SK-N-SH treated with all-trans-retinoic acid at 6 μM for 48 hours (cell line): ENCODE data around the gene SERPINA10.

Experiments
- ATAC-seq: fragments of 200-7000 bp; cut with Tn5 transposase; 3 replicates; pipeline ENCODE4 v1.9.1; 2020; ENCODE audit warnings: mild to moderate bottlenecking, moderate library complexity
- ARNTL ChIP-seq: fragments of 450-650 bp; formaldehyde crosslinking; IDR thresholded peaks from 2 replicates; pipeline ENCODE4 v1.5.0; 2020; ENCODE audit warnings: low read depth, mild to moderate bottlenecking, moderate library complexity, borderline replicate concordance
- BACH2 ChIP-seq: fragments of 250-450 bp; sonication (Bioruptor Pico); IDR thresholded peaks from 2 replicates; pipeline ENCODE4 v1.9.0; 2021; ENCODE audit warnings: mild to moderate bottlenecking, borderline replicate concordance
- CSDC2 ChIP-seq: fragments of 250-450 bp; sonication (Bioruptor Pico); IDR thresholded peaks from 2 replicates; pipeline ENCODE4 v1.5.0; 2020; ENCODE audit warnings: mild to moderate bottlenecking, moderate library complexity
- ESRRG ChIP-seq: fragments of 250-450 bp; sonication (Bioruptor Pico); IDR thresholded peaks from 2 replicates; pipeline ENCODE4 v1.6.1; 2021; ENCODE audit warnings: mild to moderate bottlenecking
- ISL1 ChIP-seq: fragments of 250-450 bp; sonication (Bioruptor Pico); IDR thresholded peaks from 2 replicates; pipeline ENCODE4 v2.1.2; 2022; ENCODE audit warnings: mild to moderate bottlenecking, moderate library complexity
- OSR1 ChIP-seq: fragments of 250-450 bp; sonication (Bioruptor Pico); IDR thresholded peaks from 2 replicates; pipeline ENCODE4 v1.8.0; 2022; ENCODE audit warnings: moderate library complexity, mild to moderate bottlenecking, inconsistent platforms
- PPARA ChIP-seq: fragments of 250-450 bp; sonication (Bioruptor Pico); IDR thresholded peaks from 2 replicates; pipeline ENCODE4 v1.5.0; 2020; ENCODE audit warnings: mild to moderate bottlenecking, borderline replicate concordance
- SNAI2 ChIP-seq: fragments of 250-450 bp; sonication (Bioruptor Pico); IDR thresholded peaks from 2 replicates; pipeline ENCODE4 v1.5.0; 2020; ENCODE audit warnings: mild to moderate bottlenecking, moderate library complexity
- TCF4 ChIP-seq: fragments of 250-450 bp; sonication (Bioruptor Pico); IDR thresholded peaks from 2 replicates; pipeline ENCODE4 v1.8.0; 2021; ENCODE audit warnings: mild to moderate bottlenecking, moderate library complexity, borderline replicate concordance
- ZC3H10 ChIP-seq: fragments of 250-450 bp; sonication (Bioruptor Pico); IDR thresholded peaks from 2 replicates; pipeline ENCODE4 v1.5.1; 2021; ENCODE audit warnings: mild to moderate bottlenecking, moderate library complexity
- ZFP3 ChIP-seq: fragments of 250-450 bp; sonication (Bioruptor Pico); IDR thresholded peaks from 2 replicates; pipeline ENCODE4 v1.5.0; 2020; ENCODE audit warnings: mild to moderate bottlenecking, moderate library complexity
- ZFP30 ChIP-seq: fragments of 450-650 bp; formaldehyde crosslinking; IDR thresholded peaks from 2 replicates; pipeline ENCODE4 v1.5.0; 2022; ENCODE audit warnings: mild to moderate bottlenecking, moderate library complexity
- ZNF565 ChIP-seq: fragments of 450-650 bp; formaldehyde crosslinking; conservative IDR thresholded peaks from 2 replicates; pipeline ENCODE4 v1.5.0; 2020; ENCODE audit warnings: low read depth, mild to moderate bottlenecking, moderate library complexity
- ZNF70 ChIP-seq: fragments of 450-650 bp; formaldehyde crosslinking; IDR thresholded peaks from 2 replicates; pipeline ENCODE4 v1.5.0; 2020; ENCODE audit warnings: mild to moderate bottlenecking, moderate library complexity
- ZNF8 ChIP-seq: fragments of 450-650 bp; formaldehyde crosslinking; IDR thresholded peaks from 2 replicates; pipeline ENCODE4 v1.5.0; 2020; ENCODE audit warnings: mild to moderate bottlenecking, moderate library complexity
- TF ChIP-seq, protein P1 (sequence below): fragments of 250-450 bp; sonication (Bioruptor Pico); IDR thresholded peaks from 2 replicates; pipeline ENCODE4 v1.5.0; 2020; ENCODE audit warnings: mild to moderate bottlenecking, moderate library complexity
- TF ChIP-seq, protein P2 (sequence below): fragments of 250-450 bp; sonication (Bioruptor Pico); IDR thresholded peaks from 2 replicates; pipeline ENCODE4 v1.8.0; 2021; ENCODE audit warnings: low read depth, mild to moderate bottlenecking, moderate library complexity, borderline replicate concordance
- TF ChIP-seq, protein P3 (sequence below): fragments of 250-450 bp; sonication (Bioruptor Pico); IDR thresholded peaks from 2 replicates; pipeline ENCODE4 v1.5.1; 2020; ENCODE audit warnings: low read depth, mild to moderate bottlenecking, moderate library complexity
- TF ChIP-seq, protein P4 (sequence below): fragments of 250-450 bp; sonication (Bioruptor Pico); IDR thresholded peaks from 2 replicates; pipeline ENCODE4 v1.8.0; 2020; ENCODE audit warnings: mild to moderate bottlenecking, moderate library complexity, borderline replicate concordance

The SERPINA10 gene

DNA sequence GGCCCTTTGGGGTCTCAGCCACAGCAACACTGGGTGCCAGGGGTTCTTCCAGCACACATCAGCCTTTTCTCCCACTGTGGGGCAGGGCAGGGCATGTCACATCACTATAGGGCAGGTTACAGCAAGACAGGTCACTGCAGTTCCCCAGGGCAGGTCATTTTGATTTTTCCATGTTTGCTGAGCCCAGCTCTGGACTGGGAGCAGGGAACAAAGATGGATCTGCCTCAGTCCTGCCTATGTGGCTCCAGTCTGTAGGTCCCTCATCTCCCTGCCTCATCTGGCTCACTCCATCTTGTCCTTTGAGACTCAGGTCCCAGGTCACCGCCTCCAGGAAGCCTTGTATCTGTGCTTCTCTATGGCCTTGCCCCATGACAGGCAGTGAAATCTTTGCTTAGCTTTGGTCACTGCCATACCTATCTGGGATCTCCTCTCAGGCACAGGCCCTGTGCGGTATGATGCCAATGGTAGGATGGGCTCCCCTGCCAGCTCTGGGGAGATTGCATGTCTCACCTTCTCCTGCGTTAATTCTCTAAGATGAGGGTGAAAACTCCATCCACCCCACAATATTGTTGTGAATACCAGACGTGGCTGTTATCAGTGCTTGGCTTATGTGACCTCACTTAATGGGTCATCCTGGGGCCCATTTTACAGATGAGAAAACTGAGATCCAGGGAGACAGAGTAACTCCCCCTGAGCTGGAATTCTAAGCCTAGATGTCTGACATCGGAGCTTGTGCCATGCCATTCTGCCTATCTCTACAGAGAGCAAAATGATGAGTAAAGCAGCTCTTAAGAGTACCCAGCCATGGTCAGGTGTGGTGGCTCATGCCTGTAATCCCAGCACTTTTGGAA is 28.6 kb upstream of the SERPINA10 start:
- TF ChIP-seq ESRRG (CRISPR knock-in tag) (no peak), ZFP3 (CRISPR knock-in tag) (no peak), PPARA (no peak), TCF4 (CRISPR knock-in tag) (no peak)
- TF ChIP-seq, protein P1, sequence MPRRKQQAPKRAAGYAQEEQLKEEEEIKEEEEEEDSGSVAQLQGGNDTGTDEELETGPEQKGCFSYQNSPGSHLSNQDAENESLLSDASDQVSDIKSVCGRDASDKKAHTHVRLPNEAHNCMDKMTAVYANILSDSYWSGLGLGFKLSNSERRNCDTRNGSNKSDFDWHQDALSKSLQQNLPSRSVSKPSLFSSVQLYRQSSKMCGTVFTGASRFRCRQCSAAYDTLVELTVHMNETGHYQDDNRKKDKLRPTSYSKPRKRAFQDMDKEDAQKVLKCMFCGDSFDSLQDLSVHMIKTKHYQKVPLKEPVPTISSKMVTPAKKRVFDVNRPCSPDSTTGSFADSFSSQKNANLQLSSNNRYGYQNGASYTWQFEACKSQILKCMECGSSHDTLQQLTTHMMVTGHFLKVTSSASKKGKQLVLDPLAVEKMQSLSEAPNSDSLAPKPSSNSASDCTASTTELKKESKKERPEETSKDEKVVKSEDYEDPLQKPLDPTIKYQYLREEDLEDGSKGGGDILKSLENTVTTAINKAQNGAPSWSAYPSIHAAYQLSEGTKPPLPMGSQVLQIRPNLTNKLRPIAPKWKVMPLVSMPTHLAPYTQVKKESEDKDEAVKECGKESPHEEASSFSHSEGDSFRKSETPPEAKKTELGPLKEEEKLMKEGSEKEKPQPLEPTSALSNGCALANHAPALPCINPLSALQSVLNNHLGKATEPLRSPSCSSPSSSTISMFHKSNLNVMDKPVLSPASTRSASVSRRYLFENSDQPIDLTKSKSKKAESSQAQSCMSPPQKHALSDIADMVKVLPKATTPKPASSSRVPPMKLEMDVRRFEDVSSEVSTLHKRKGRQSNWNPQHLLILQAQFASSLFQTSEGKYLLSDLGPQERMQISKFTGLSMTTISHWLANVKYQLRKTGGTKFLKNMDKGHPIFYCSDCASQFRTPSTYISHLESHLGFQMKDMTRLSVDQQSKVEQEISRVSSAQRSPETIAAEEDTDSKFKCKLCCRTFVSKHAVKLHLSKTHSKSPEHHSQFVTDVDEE (CRISPR knock-in tag) = no peak
- TF ChIP-seq, protein P2, sequence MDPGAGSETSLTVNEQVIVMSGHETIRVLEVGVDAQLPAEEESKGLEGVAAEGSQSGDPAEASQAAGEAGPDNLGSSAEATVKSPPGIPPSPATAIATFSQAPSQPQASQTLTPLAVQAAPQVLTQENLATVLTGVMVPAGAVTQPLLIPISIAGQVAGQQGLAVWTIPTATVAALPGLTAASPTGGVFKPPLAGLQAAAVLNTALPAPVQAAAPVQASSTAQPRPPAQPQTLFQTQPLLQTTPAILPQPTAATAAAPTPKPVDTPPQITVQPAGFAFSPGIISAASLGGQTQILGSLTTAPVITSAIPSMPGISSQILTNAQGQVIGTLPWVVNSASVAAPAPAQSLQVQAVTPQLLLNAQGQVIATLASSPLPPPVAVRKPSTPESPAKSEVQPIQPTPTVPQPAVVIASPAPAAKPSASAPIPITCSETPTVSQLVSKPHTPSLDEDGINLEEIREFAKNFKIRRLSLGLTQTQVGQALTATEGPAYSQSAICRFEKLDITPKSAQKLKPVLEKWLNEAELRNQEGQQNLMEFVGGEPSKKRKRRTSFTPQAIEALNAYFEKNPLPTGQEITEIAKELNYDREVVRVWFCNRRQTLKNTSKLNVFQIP = no peak
- no peak for ATAC-seq

DNA sequence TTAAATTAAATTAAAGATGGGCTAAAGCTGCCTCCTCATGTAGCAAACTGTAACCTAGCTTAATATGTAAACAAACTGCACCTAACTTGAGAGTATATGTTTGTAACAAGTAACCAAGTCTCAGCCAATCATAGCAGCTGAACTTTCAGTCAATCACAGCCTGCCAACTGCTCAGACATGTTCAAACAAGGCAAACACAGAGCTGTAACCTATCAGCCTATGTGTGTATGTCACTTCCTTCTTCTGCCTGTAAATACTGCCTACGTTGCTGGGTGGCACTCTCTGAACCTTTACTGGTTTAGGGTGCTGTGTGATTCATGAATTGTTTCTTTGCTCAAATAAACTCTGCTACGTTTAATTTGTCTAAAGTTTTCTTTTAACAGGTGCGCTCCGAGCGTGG is 27.2 kb upstream of the SERPINA10 start:
- TF ChIP-seq BACH2 (CRISPR knock-in tag) (no peak), ZNF565 (CRISPR knock-in tag) (no peak), ZNF70 (CRISPR knock-in tag) (no peak), SNAI2 (CRISPR knock-in tag) (no peak), OSR1 (CRISPR knock-in tag) (no peak), ESRRG (CRISPR knock-in tag) (no peak), CSDC2 (CRISPR knock-in tag) (no peak), TCF4 (CRISPR knock-in tag) (no peak), ZNF8 (CRISPR knock-in tag) (no peak), ARNTL (CRISPR knock-in tag) (no peak), ZFP30 (CRISPR knock-in tag) (no peak)
- TF ChIP-seq, protein P3, sequence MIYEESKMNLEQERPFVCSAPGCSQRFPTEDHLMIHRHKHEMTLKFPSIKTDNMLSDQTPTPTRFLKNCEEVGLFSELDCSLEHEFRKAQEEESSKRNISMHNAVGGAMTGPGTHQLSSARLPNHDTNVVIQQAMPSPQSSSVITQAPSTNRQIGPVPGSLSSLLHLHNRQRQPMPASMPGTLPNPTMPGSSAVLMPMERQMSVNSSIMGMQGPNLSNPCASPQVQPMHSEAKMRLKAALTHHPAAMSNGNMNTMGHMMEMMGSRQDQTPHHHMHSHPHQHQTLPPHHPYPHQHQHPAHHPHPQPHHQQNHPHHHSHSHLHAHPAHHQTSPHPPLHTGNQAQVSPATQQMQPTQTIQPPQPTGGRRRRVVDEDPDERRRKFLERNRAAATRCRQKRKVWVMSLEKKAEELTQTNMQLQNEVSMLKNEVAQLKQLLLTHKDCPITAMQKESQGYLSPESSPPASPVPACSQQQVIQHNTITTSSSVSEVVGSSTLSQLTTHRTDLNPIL (CRISPR knock-in tag) = no peak
- TF ChIP-seq, protein P4, sequence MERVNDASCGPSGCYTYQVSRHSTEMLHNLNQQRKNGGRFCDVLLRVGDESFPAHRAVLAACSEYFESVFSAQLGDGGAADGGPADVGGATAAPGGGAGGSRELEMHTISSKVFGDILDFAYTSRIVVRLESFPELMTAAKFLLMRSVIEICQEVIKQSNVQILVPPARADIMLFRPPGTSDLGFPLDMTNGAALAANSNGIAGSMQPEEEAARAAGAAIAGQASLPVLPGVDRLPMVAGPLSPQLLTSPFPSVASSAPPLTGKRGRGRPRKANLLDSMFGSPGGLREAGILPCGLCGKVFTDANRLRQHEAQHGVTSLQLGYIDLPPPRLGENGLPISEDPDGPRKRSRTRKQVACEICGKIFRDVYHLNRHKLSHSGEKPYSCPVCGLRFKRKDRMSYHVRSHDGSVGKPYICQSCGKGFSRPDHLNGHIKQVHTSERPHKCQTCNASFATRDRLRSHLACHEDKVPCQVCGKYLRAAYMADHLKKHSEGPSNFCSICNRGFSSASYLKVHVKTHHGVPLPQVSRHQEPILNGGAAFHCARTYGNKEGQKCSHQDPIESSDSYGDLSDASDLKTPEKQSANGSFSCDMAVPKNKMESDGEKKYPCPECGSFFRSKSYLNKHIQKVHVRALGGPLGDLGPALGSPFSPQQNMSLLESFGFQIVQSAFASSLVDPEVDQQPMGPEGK (CRISPR knock-in tag) = no peak
- ATAC-seq = no peak

DNA sequence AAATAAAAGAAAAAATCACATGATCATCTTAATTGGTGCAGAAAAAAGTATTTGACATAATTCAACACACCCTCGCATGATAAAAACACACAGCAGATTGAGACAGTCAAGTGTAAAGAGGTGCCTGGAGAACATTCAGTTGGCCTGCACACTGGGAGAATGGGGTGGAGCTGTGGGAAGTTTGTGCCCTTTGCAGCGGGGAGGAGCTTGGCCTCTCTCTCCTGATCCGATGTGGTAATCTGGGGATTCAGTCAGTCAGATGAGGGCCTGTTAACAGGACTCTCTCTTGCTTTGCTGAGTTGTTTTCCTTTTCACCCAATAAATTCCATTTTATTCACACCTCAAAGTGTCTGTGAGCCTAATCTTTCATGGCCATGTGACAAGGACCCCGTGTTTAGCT is 24.2 kb upstream of the SERPINA10 start:
- ATAC-seq = no peak
- no peak for TF ChIP-seq ZC3H10 (CRISPR knock-in tag)
- TF ChIP-seq ZFP30 (CRISPR knock-in tag) = no peak
- no peak for TF ChIP-seq ISL1 (CRISPR knock-in tag)
- TF ChIP-seq, protein P3 (CRISPR knock-in tag) = no peak
- TF ChIP-seq ARNTL (CRISPR knock-in tag) = no peak
- TF ChIP-seq, all 23 proteins: peak for 0
